CD14-positive monocyte (primary cell): Measurements from ENCODE around the gene WDFY4. TPM values are rescaled to one million over a fixed set of nuclear protein-coding genes. Genes with fewer than 3 reads are reported as not detected.

Source experiments
- DNase-seq, 3 donors: peaks; one replicate each; pipeline ENCODE4 v3.0.0-alpha.2; 2011 to 2022
- H2AFZ ChIP-seq: 2 replicates; pipeline ENCODE4 v1.6.0; 2012; ENCODE audit warnings: mild to moderate bottlenecking, low read depth, low read length, inconsistent platforms; ENCODE audit not compliant: insufficient read depth, poor library complexity, severe bottlenecking
- H3K27ac ChIP-seq, 2 donors: 1 replicate in 1 of 2; 2 replicates in 1 of 2; pipeline ENCODE4 v1.5.1; 2012 to 2013; ENCODE audit warnings: low read length in 2 of 2, control low read depth in 1 of 2, inconsistent platforms in 1 of 2, low read depth in 1 of 2, mild to moderate bottlenecking in 1 of 2
- H3K27me3 ChIP-seq, 2 donors: one replicate each; pipeline versions ENCODE4 v1.6.0 to v1.6.1; 2011 to 2013; ENCODE audit warnings: low read length in 2 of 2; ENCODE audit not compliant: control insufficient read depth in 2 of 2, insufficient read depth in 2 of 2
- H3K36me3 ChIP-seq, 2 donors: replicated peaks in 1 of 2; 1 replicate in 1 of 2; 2 replicates in 1 of 2; pipeline versions ENCODE4 v1.5.1 to v1.6.1; 2012 to 2013; ENCODE audit warnings: low read length in 2 of 2, control low read depth in 1 of 2, inconsistent platforms in 1 of 2, mild to moderate bottlenecking in 1 of 2; ENCODE audit not compliant: insufficient read depth in 2 of 2, control insufficient read depth in 1 of 2
- H3K4me1 ChIP-seq, 2 donors: 1 replicate in 1 of 2; 2 replicates in 1 of 2; pipeline versions ENCODE4 v1.5.1 to v1.6.1; 2012 to 2013; ENCODE audit warnings: low read length in 2 of 2, control low read depth in 1 of 2, inconsistent platforms in 1 of 2, mild to moderate bottlenecking in 1 of 2, moderate library complexity in 1 of 2; ENCODE audit not compliant: insufficient read depth in 2 of 2, control insufficient read depth in 1 of 2
- H3K4me2 ChIP-seq: replicated peaks from 2 replicates; pipeline ENCODE3; 2012; ENCODE audit warnings: low read length, moderate library complexity, mild to moderate bottlenecking; ENCODE audit not compliant: poor library complexity, severe bottlenecking; ENCODE audit errors: extremely low read depth
- H3K4me3 ChIP-seq, 3 experiments: fragments of 200-600 bp in 1 of 3; sonication (generic) in 1 of 3; replicated peaks in 1 of 3; 1 replicate in 2 of 3; 2 replicates in 1 of 3; pipeline ENCODE4 v1.5.1; 2011 to 2013; ENCODE audit warnings: low read length in 3 of 3, mild to moderate bottlenecking in 3 of 3, control low read depth in 2 of 3, low read depth in 2 of 3, inconsistent platforms in 1 of 3, moderate library complexity in 1 of 3
- H3K79me2 ChIP-seq: 2 replicates; pipeline ENCODE4 v1.6.0; 2012; ENCODE audit warnings: mild to moderate bottlenecking, control low read depth, inconsistent platforms, low read length, moderate library complexity; ENCODE audit not compliant: insufficient read depth
- H3K9ac ChIP-seq: 2 replicates; pipeline ENCODE4 v1.6.0; 2017; ENCODE audit warnings: low read length, mild to moderate bottlenecking; ENCODE audit not compliant: insufficient read depth, poor library complexity, severe bottlenecking
- H3K9me3 ChIP-seq, 2 donors: replicated peaks in 1 of 2; 1 replicate in 1 of 2; 2 replicates in 1 of 2; pipeline versions ENCODE4 v1.5.1 to v1.6.1; 2012 to 2013; ENCODE audit warnings: low read length in 2 of 2, control low read depth in 1 of 2; ENCODE audit not compliant: control insufficient read depth in 1 of 2, insufficient read depth in 1 of 2
- H4K20me1 ChIP-seq: 2 replicates; pipeline ENCODE4 v1.6.0; 2012; ENCODE audit warnings: mild to moderate bottlenecking, low read length, control low read depth, moderate library complexity; ENCODE audit not compliant: insufficient read depth
- H3K27ac Mint-ChIP-seq, 7 donors: one replicate each; pipeline ENCODE4 v1.8.0; 2020; ENCODE audit warnings: mild to moderate bottlenecking in 7 of 7, mixed read lengths in 7 of 7, moderate library complexity in 6 of 7, inconsistent platforms in 2 of 7
- H3K27me3 Mint-ChIP-seq, 3 donors: one replicate each; pipeline ENCODE4 v1.8.0; 2021 to 2022; ENCODE audit warnings: low read depth in 3 of 3, mild to moderate bottlenecking in 3 of 3, mixed read lengths in 3 of 3, moderate library complexity in 3 of 3, inconsistent platforms in 1 of 3
- H3K36me3 Mint-ChIP-seq, 2 donors: one replicate each; pipeline ENCODE4 v1.8.0; 2020; ENCODE audit warnings: mixed read lengths in 2 of 2, inconsistent platforms in 1 of 2, mild to moderate bottlenecking in 1 of 2
- H3K4me1 Mint-ChIP-seq: one replicate; pipeline ENCODE4 v1.8.0; 2020; ENCODE audit warnings: mild to moderate bottlenecking, mixed read lengths
- H3K4me3 Mint-ChIP-seq, 2 donors: one replicate each; pipeline ENCODE4 v1.8.0; 2020; ENCODE audit warnings: mild to moderate bottlenecking in 2 of 2, mixed read lengths in 2 of 2, moderate library complexity in 1 of 2
- H3K9me3 Mint-ChIP-seq, 7 donors: one replicate each; pipeline ENCODE4 v1.8.0; 2020 to 2022; ENCODE audit warnings: mixed read lengths in 7 of 7, mild to moderate bottlenecking in 6 of 7, moderate library complexity in 6 of 7, inconsistent platforms in 2 of 7
- WGBS: methylation state at CpG from one replicate; pipeline ENCODE4 v1.1.5; 2013; ENCODE audit warnings: missing lambda C conversion rate; ENCODE audit not compliant: insufficient coverage; 5-methylcytosine and 5-hydroxymethylcytosine counted together
- intact Hi-C, 2 donors: fragments of 100-400 bp; cut with micrococcal nuclease; formaldehyde crosslinking; loops; one replicate each; pipeline versions ENCODE4 v1.15.0 to v1.15.1; 2023
- polyA plus RNA-seq, 3 donors: library from polyadenylated mRNA; depleted of rRNA in 1 of 3; unstranded in 2 of 3; stranded (reverse) in 1 of 3; fragments of 300-500 nt in 2 of 3; fragments of >200 nt in 1 of 3; fragmentation: Illumina TruSeq in 2 of 3; gene quantifications; 1 replicate in 2 of 3; 2 replicates in 1 of 3; pipeline ENCODE4 v1.2.3, GENCODE V29; 2012 to 2021
- TF ChIP-seq, protein P1 (sequence below): fragments of 200-600 bp; IDR thresholded peaks from one replicate; pipeline ENCODE4 v1.8.0; 2022; ENCODE audit warnings: antibody characterized with exemption, mild to moderate bottlenecking

WDFY4 gene
- polyA plus RNA-seq, 3 donors = 7.5 to 36.1 (median 9.8) TPM

DNA sequence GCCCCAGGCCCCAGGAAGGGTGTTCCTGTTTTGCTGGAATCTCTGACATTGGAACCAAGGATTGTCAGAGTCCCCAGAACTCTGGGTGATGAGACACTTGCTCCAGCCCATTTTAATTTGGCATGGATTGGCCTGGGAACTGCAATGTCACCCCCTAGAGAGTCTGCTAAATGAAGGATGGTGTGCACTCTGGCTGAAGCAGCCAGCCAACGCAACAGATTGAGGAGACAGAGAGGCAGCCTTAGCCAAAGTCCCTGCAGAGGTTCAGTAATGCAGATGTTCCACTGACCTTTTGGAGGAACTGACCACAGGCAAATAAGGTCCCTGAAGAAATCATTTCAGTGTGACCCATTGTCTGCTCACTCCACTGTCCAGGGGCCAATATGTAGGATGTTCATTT lies 241.6 kb downstream of the WDFY4 start:
- TF ChIP-seq, protein P1, sequence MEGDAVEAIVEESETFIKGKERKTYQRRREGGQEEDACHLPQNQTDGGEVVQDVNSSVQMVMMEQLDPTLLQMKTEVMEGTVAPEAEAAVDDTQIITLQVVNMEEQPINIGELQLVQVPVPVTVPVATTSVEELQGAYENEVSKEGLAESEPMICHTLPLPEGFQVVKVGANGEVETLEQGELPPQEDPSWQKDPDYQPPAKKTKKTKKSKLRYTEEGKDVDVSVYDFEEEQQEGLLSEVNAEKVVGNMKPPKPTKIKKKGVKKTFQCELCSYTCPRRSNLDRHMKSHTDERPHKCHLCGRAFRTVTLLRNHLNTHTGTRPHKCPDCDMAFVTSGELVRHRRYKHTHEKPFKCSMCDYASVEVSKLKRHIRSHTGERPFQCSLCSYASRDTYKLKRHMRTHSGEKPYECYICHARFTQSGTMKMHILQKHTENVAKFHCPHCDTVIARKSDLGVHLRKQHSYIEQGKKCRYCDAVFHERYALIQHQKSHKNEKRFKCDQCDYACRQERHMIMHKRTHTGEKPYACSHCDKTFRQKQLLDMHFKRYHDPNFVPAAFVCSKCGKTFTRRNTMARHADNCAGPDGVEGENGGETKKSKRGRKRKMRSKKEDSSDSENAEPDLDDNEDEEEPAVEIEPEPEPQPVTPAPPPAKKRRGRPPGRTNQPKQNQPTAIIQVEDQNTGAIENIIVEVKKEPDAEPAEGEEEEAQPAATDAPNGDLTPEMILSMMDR = no peak
- Mint-ChIP-seq H3K27ac (no peak overlapping the region), H3K9me3 (no peaks in the 10 kb centered on the region), H3K4me3 (no peak overlapping the region), H3K36me3 (peaks cover 29 to 36% of the 10 kb centered on the region in 2 donors), H3K4me1 (no peaks in the 10 kb centered on the region), H3K27me3 (peaks cover 0 to 3% (median 2%) of the 10 kb centered on the region in 3 donors)
- Histone ChIP-seq H3K9ac (no peak overlapping the region), H3K4me3 (no peak overlapping the region), H3K4me1 (no peaks in the 10 kb centered on the region), H3K4me2 (no peak overlapping the region), H2AFZ (no peak overlapping the region), H4K20me1 (no peaks in the 10 kb centered on the region), H3K9me3 (no peaks in the 10 kb centered on the region), H3K27me3 (no peaks in the 10 kb centered on the region), H3K79me2 (no peaks in the 10 kb centered on the region), H3K27ac (no peak overlapping the region), H3K36me3 (peaks cover 3 to 30% of the 10 kb centered on the region in 2 donors)
- 100% methylated on average over 1 of the region's 1 CpG for WGBS
- DNase-seq = no peak
- intact Hi-C loops = no loop called here

DNA sequence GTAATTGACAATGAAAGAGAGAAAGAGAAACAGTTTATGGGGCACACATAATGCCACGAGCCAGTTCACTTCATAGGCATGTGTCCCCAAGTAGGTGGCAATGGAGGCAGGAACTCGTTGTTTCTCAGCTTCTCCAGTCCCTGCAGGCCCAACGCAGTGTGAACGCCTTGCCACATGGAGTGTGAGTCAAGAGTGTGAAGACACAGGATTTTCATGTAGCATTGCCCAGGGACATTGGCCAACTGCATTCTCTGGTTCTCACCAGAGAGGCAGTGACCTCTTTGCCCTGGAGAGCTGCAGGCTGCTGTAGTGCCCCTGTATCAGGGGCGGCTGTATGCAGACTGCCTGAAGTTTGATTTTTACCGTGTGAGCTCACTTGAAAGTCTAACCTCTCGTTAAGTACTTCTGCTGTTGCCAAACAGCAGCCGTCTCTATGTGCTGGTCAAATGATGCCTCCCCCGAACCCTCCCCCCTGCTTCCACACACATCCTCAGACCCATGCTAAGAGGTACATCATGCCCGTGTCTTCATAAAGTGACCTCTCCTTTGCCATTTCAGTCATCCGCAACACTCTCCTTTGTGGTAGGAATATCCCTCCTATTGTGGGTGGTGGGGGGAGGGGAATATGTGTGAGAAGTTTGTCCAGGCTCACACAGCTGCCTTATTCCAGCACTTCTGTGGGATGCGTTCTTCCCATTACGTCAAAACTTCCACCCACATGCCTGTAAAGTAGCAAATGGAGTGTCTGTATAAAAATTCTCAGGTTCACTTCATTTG lies 242.3 kb downstream of the WDFY4 start:
- Histone ChIP-seq H4K20me1 (no peaks in the 10 kb centered on the region), H3K4me1 (no peaks in the 10 kb centered on the region), H3K27ac (no peak overlapping the region), H3K79me2 (no peaks in the 10 kb centered on the region), H3K4me2 (no peak overlapping the region), H3K9me3 (no peaks in the 10 kb centered on the region), H2AFZ (no peak overlapping the region), H3K36me3 (peaks cover 3 to 37% of the 10 kb centered on the region in 2 donors), H3K27me3 (no peaks in the 10 kb centered on the region), H3K4me3 (no peak overlapping the region), H3K9ac (no peak overlapping the region)
- intact Hi-C loops = no loop called here
- Mint-ChIP-seq H3K36me3 (peaks cover 33 to 38% of the 10 kb centered on the region in 2 donors), H3K27me3 (peaks cover 0 to 3% (median 2%) of the 10 kb centered on the region in 3 donors), H3K4me3 (no peak overlapping the region), H3K9me3 (no peaks in the 10 kb centered on the region), H3K27ac (peak overlapping the region in 1 of 7 donors; percentile 59), H3K4me1 (no peaks in the 10 kb centered on the region)
- TF ChIP-seq, protein P1 = no peak
- no peak for DNase-seq
- 96% methylated on average over 9 of the region's 13 CpGs for WGBS
